A549 (cell line): ENCODE data around the gene NEDD4L. TPM values are rescaled to one million over a fixed set of nuclear protein-coding genes. Genes with fewer than 3 reads are reported as not detected.
A peak's percentile ranks its signal among the peaks of the same experiment; 100 is the strongest.

Experiments
- ATAC-seq, 2 experiments: fragments of 200-7000 bp in 1 of 2; fragments of >200 bp in 1 of 2; cut with Nextera tagmentation in 1 of 2; cut with Tn5 transposase in 1 of 2; 3 replicates each; pipeline versions ENCODE4 v1.8.0 to v1.9.1; 2018 to 2020; ENCODE audit warnings: mild to moderate bottlenecking in 1 of 2, moderate library complexity in 1 of 2
- CTCF ChIA-PET: fragments of 300-600 bp; sonication (Branson Sonifier 250); formaldehyde crosslinking; extraction: SDS; loops from one replicate; lab custom pipeline; 2021; ENCODE audit warnings: antibody characterized with exemption, inconsistent platforms; lab: Yijun Ruan, JAX
- POLR2A ChIA-PET: fragments of 350-600 bp; formaldehyde crosslinking; extraction: SDS; loops from one replicate; lab custom pipeline; 2021; ENCODE audit warnings: antibody characterized with exemption, inconsistent platforms; lab: Yijun Ruan, JAX
- DNase-seq, 2 experiments: peaks; one replicate each; pipeline versions ENCODE4 v3.0.0 to v3.0.0-alpha.2; 2011 to 2016; ENCODE audit warnings: low read depth in 1 of 2, low spot score in 1 of 2
- FAIRE-seq: peaks from 2 replicates; lab custom pipeline; 2011; peaks lifted over from hg19 to GRCh38; lab: Jason Lieb, UNC
- H3K27ac ChIP-seq, 2 experiments: fragments of >200 bp; sonication (Bioruptor Twin); formaldehyde crosslinking; 3 replicates each; pipeline ENCODE4 v1.5.1; 2016 to 2017
- H3K4me1 ChIP-seq: fragments of >200 bp; sonication (Bioruptor Twin); formaldehyde crosslinking; 3 replicates; pipeline ENCODE4 v1.6.1; 2016
- H3K4me2 ChIP-seq: fragments of >200 bp; sonication (Bioruptor Twin); formaldehyde crosslinking; 3 replicates; pipeline ENCODE4 v1.6.1; 2016
- H3K4me3 ChIP-seq: fragments of >200 bp; sonication (Bioruptor Twin); formaldehyde crosslinking; 3 replicates; pipeline ENCODE4 v1.5.1; 2016
- H3K9me3 ChIP-seq: fragments of >200 bp; sonication (Bioruptor Twin); formaldehyde crosslinking; 3 replicates; pipeline ENCODE4 v1.6.1; 2016
- CEBPB ChIP-seq, 2 experiments: fragments of >200 bp in 1 of 2; sonication (Bioruptor Twin) in 1 of 2; formaldehyde crosslinking in 1 of 2; IDR thresholded peaks; 2 replicates each; pipeline ENCODE4 v1.6.1; 2012 to 2016
- EP300 ChIP-seq, 2 experiments: fragments of >200 bp; sonication (Bioruptor Twin); formaldehyde crosslinking; IDR thresholded peaks; 2 replicates in 1 of 2; 3 replicates in 1 of 2; pipeline ENCODE4 v1.6.1; 2016 to 2017
- ESRRA ChIP-seq: fragments of 150-350 bp; IDR thresholded peaks from 2 replicates; pipeline ENCODE4 v1.6.1; 2014; ENCODE audit warnings: mild to moderate bottlenecking, low read length, borderline replicate concordance
- FOSB ChIP-seq: fragments of 250-450 bp; sonication (Bioruptor Pico); IDR thresholded peaks from 2 replicates; pipeline ENCODE4 v1.5.0; 2020; ENCODE audit warnings: mild to moderate bottlenecking, moderate library complexity
- HDAC2 ChIP-seq: fragments of 200-600 bp; sonication (generic); IDR thresholded peaks from 2 replicates; pipeline ENCODE4 v1.6.1; 2016
- HOXB5 ChIP-seq: fragments of 250-450 bp; sonication (Bioruptor Pico); IDR thresholded peaks from 2 replicates; pipeline ENCODE4 v1.5.0; 2020; ENCODE audit warnings: mild to moderate bottlenecking, moderate library complexity
- KDM5A ChIP-seq: fragments of 200-600 bp; sonication (generic); IDR thresholded peaks from 2 replicates; pipeline ENCODE4 v1.6.1; 2016; ENCODE audit warnings: antibody characterized with exemption, mild to moderate bottlenecking
- MYC ChIP-seq: IDR thresholded peaks from 2 replicates; pipeline ENCODE4 v1.6.1; 2012; ENCODE audit warnings: mild to moderate bottlenecking, inconsistent platforms, low read length, improper control_type of control experiment, borderline replicate concordance
- NFE2L2 ChIP-seq: fragments of 150-350 bp; conservative IDR thresholded peaks from 2 replicates; pipeline ENCODE4 v1.6.1; 2014; ENCODE audit warnings: low read length
- NR3C1 ChIP-seq: fragments of >200 bp; sonication (Bioruptor Twin); formaldehyde crosslinking; IDR thresholded peaks from 3 replicates; pipeline ENCODE4 v1.6.1; 2017
- PHF8 ChIP-seq: fragments of 200-600 bp; sonication (generic); IDR thresholded peaks from 2 replicates; pipeline ENCODE4 v1.6.1; 2016; ENCODE audit warnings: low read depth, mild to moderate bottlenecking, antibody characterized with exemption, moderate library complexity, borderline replicate concordance
- RAD21 ChIP-seq, 2 experiments: fragments of >200 bp in 1 of 2; sonication (Bioruptor Twin) in 1 of 2; formaldehyde crosslinking in 1 of 2; IDR thresholded peaks in 1 of 2; conservative IDR thresholded peaks in 1 of 2; 2 replicates in 1 of 2; 3 replicates in 1 of 2; pipeline ENCODE4 v1.6.1; 2012 to 2018; ENCODE audit warnings: inconsistent platforms in 1 of 2
- RARB ChIP-seq: fragments of 250-450 bp; sonication (Bioruptor Pico); IDR thresholded peaks from 2 replicates; pipeline ENCODE4 v1.8.0; 2021; ENCODE audit warnings: mild to moderate bottlenecking, moderate library complexity
- RCOR1 ChIP-seq: fragments of 150-350 bp; IDR thresholded peaks from 2 replicates; pipeline ENCODE4 v1.6.1; 2014; ENCODE audit warnings: antibody characterized with exemption, low read length, low read depth
- RNF2 ChIP-seq: fragments of 200-600 bp; sonication (generic); IDR thresholded peaks from 2 replicates; pipeline ENCODE4 v1.6.1; 2016; ENCODE audit warnings: low read depth, mild to moderate bottlenecking, antibody characterized with exemption, moderate library complexity, borderline replicate concordance
- SMC3 ChIP-seq: fragments of >200 bp; sonication (Bioruptor Twin); formaldehyde crosslinking; IDR thresholded peaks from 3 replicates; pipeline ENCODE4 v1.6.1; 2018; ENCODE audit warnings: inconsistent platforms
- ZC3H11A ChIP-seq: fragments of 450-650 bp; IDR thresholded peaks from 2 replicates; pipeline ENCODE4 v1.6.1; 2014; ENCODE audit warnings: antibody characterized with exemption, mild to moderate bottlenecking
- WGBS: methylation state at CpG from one replicate; pipeline ENCODE4 v1.1.6; 2017; ENCODE audit errors: missing lambda C conversion rate; 5-methylcytosine and 5-hydroxymethylcytosine counted together
- polyA plus RNA-seq, 4 experiments: library from polyadenylated mRNA; depleted of rRNA in 3 of 4; stranded (reverse); fragments of >200 nt; fragmentation: RNase III in 1 of 4; extraction: RNeasy Plus Mini Kit Qiagen cat#74134 plus additional on column Dnase treatment in 1 of 4; gene quantifications; 2 replicates in 3 of 4; 3 replicates in 1 of 4; pipeline ENCODE4 v1.2.3, GENCODE V29; 2011 to 2017
- TF ChIP-seq, protein P1 (sequence below): fragments of 450-650 bp; IDR thresholded peaks from 2 replicates; pipeline ENCODE4 v1.6.1; 2014; ENCODE audit warnings: antibody characterized with exemption
- TF ChIP-seq, protein P2 (sequence below): fragments of 250-450 bp; sonication (Bioruptor Pico); IDR thresholded peaks from 2 replicates; pipeline ENCODE4 v1.5.0; 2021; ENCODE audit warnings: mild to moderate bottlenecking, moderate library complexity, borderline replicate concordance
- TF ChIP-seq, protein P3 (sequence below): IDR thresholded peaks from 2 replicates; pipeline ENCODE4 v1.6.1; 2012
- TF ChIP-seq, protein P4 (sequence below): IDR thresholded peaks from 2 replicates; pipeline ENCODE4 v1.6.1; 2012

The NEDD4L gene
- polyA plus RNA-seq, 2 of the 4 experiments (the other 2 are of a cell fraction), result 18.0 to 36.5 TPM

DNA sequence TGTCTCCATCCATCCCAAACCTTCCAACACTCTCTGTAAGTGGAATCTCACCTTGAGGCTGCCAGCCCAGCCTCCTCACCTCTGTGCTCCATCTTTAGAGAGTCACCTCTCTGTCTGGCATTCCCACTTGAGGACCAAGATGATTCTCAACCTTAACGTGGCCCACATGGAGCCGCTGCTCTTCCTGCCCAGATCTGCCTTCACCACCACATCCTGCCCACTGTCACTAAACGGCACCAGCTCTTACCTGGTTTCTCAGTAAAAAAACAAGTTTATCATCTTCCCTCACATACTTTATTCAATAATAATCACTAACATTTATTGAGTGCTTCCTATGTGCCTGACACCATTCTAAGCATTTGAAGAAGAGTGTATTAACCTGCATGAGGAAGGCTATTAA is 80.4 kb downstream of the NEDD4L start:
- no peak for FAIRE-seq
- ChIA-PET POLR2A (interaction anchor here (0.5 kb wide), 1 partner anchor 503 kb away, joined by 3 read pairs; the partner anchor contains the start of gene NARS1), CTCF (interaction anchor here (0.6 to 3.0 kb wide), 7 partner anchors 12 to 253 kb away, joined by 3 to 7 read pairs (median 4); partner anchors contain the start of gene NEDD4L)
- H3K4me1 ChIP-seq, result no peaks in the 10 kb centered on the region; the same call in 2 of the 3 replicates
- H3K4me3 ChIP-seq, result no peak overlapping the region
- no peak for ATAC-seq
- no peak for DNase-seq
- 44% methylated on average over 3 of the region's 3 CpGs for WGBS
- TF ChIP-seq RCOR1, result no peak
- TF ChIP-seq NR3C1, result no peak
- no peak for TF ChIP-seq SMC3
- no peak for TF ChIP-seq EP300 (IDR thresholded peaks at IDR 0.05)
- TF ChIP-seq HDAC2, result no peak
- no peak overlapping the region for H3K4me2 ChIP-seq
- H3K27ac ChIP-seq, result no peak overlapping the region
- H3K9me3 ChIP-seq, result 0 out of 3 replicates have a peak, but pooled peaks cover 3% of the 10 kb centered on the region

DNA sequence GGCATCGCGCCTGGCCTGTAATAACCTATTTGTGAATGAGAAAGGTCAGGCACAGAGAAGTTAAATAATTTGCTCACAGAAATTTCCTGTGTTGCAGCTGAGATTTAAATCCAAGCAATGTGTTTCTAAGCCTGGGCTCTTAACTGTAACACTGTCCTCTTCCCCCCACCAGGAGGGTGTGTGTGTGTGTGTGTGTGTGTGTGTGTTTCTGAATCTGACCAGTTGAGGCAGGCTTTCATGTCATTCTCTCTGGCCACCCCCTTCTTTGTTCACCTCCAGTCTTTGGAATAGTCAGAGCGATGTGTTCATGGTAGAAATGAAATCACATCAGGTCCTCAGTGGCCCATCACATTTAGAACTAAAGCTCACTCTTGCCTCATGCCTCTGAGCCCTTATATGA is 81.2 kb downstream of the NEDD4L start:
- Histone ChIP-seq H3K27ac (no peak overlapping the region), H3K4me3 (no peak overlapping the region)
- 96% methylated on average over 3 of the region's 3 CpGs for WGBS
- 0 out of 6 replicates have a peak, but pooled peaks of 1 of the 2 experiments have one; percentile 36 for ATAC-seq
- TF ChIP-seq RNF2 (no peak), PHF8 (no peak), RARB (no peak), RCOR1 (no peak), MYC (no peak), CEBPB (IDR thresholded peaks at IDR 0.05) (no peak)
- TF ChIP-seq, protein P1, sequence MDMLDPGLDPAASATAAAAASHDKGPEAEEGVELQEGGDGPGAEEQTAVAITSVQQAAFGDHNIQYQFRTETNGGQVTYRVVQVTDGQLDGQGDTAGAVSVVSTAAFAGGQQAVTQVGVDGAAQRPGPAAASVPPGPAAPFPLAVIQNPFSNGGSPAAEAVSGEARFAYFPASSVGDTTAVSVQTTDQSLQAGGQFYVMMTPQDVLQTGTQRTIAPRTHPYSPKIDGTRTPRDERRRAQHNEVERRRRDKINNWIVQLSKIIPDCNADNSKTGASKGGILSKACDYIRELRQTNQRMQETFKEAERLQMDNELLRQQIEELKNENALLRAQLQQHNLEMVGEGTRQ, result no peak
- TF ChIP-seq, protein P2, sequence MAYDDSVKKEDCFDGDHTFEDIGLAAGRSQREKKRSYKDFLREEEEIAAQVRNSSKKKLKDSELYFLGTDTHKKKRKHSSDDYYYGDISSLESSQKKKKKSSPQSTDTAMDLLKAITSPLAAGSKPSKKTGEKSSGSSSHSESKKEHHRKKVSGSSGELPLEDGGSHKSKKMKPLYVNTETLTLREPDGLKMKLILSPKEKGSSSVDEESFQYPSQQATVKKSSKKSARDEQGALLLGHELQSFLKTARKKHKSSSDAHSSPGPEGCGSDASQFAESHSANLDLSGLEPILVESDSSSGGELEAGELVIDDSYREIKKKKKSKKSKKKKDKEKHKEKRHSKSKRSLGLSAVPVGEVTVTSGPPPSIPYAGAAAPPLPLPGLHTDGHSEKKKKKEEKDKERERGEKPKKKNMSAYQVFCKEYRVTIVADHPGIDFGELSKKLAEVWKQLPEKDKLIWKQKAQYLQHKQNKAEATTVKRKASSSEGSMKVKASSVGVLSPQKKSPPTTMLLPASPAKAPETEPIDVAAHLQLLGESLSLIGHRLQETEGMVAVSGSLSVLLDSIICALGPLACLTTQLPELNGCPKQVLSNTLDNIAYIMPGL, result no peak
- TF ChIP-seq, all 56 proteins: peak for 0
- peak in 1 of 2 experiments; percentile 13 for DNase-seq
- POLR2A ChIA-PET, result no interaction called here
- Histone ChIP-seq H3K4me2 (no peak overlapping the region), H3K9me3 (0 out of 3 replicates have a peak, but pooled peaks cover 3% of the 10 kb centered on the region), H3K4me1 (no peaks in the 10 kb centered on the region)
- CTCF ChIA-PET, result interaction anchor here (0.6 to 3.0 kb wide), 6 partner anchors 11 to 243 kb away, joined by 3 to 7 read pairs (median 6); partner anchors contain the start of gene NEDD4L
- FAIRE-seq, result no peak

DNA sequence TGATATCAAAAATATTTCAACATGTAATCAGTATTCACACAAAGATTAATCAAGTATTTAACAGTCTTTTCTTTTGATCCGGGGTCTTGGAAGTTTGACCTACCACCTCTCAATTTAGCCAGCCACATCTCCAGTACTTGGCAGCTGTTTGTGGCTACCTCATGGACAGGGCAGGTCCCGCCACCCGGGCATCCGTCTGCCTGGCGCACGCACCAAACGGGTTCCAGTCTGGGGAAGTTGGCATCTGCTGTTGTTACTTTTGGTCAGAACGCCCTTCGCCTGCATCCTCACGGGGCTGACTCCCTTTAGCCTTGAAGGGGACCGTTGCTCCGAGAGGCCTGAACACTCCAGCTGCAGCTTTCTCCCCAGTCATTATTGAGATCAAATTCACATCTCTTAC is 81.7 kb downstream of the NEDD4L start:
- H3K9me3 ChIP-seq, result 0 out of 3 replicates have a peak, but pooled peaks cover 3% of the 10 kb centered on the region
- no peak overlapping the region for H3K4me2 ChIP-seq
- WGBS, result 93% methylated on average over 12 of the region's 12 CpGs
- DNase-seq (no peak), FAIRE-seq (no peak), ATAC-seq (no peak)
- POLR2A ChIA-PET, result no interaction called here
- H3K4me3 ChIP-seq, result no peak overlapping the region
- H3K4me1 ChIP-seq, result no peaks in the 10 kb centered on the region
- H3K27ac ChIP-seq, result no peak overlapping the region
- TF ChIP-seq FOSB (CRISPR knock-in tag) (no peak), HOXB5 (CRISPR knock-in tag) (no peak), NFE2L2 (no peak), RARB (no peak), RAD21 (conservative IDR thresholded peaks at IDR 0.05 in 1 of 2, IDR thresholded peaks at IDR 0.05 in 1 of 2) (no peak), KDM5A (no peak), ESRRA (no peak), ZC3H11A (no peak)
- TF ChIP-seq, protein P3, sequence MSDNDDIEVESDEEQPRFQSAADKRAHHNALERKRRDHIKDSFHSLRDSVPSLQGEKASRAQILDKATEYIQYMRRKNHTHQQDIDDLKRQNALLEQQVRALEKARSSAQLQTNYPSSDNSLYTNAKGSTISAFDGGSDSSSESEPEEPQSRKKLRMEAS, result no peak
- TF ChIP-seq, protein P4, sequence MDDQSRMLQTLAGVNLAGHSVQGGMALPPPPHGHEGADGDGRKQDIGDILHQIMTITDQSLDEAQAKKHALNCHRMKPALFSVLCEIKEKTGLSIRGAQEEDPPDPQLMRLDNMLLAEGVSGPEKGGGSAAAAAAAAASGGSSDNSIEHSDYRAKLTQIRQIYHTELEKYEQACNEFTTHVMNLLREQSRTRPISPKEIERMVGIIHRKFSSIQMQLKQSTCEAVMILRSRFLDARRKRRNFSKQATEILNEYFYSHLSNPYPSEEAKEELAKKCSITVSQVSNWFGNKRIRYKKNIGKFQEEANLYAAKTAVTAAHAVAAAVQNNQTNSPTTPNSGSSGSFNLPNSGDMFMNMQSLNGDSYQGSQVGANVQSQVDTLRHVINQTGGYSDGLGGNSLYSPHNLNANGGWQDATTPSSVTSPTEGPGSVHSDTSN, result no peak
- CTCF ChIA-PET, result interaction anchor here (1.0 to 3.0 kb wide), 6 partner anchors 10 to 244 kb away, joined by 3 to 7 read pairs (median 6); partner anchors contain the start of gene NEDD4L
